HG03103 (cell line): ENCODE data around the gene TRAF3IP3.
"Not testable (repeated sequence)": the region's sequence is repeated elsewhere in the genome, so short reads cannot be mapped to it uniquely, and the experiment has no call there.

Source experiments
- ATAC-seq: cut with Tn5 transposase; IDR thresholded peaks from one replicate; pipeline ENCODE4 v1.9.1; 2021; ENCODE audit warnings: low read depth; ENCODE audit not compliant: unreplicated experiment

Gene TRAF3IP3

GRCh38 chr1:209791920-209792319, 36.1 kb downstream of the TRAF3IP3 start:
- ATAC-seq, result no peak

GRCh38 chr1:209793711-209794110, 37.9 kb downstream of the TRAF3IP3 start:
- not testable (repeated sequence) for ATAC-seq

GRCh38 chr1:209797978-209798639, 42.3 kb downstream of the TRAF3IP3 start:
- ATAC-seq, result no peak

- no peak for ATAC-seq
These were observed 45.4 kb downstream of the TRAF3IP3 start for GRCh38 chr1:209800984-209801834.

- ATAC-seq, result no peak
These were observed 46.4 kb downstream of the TRAF3IP3 start for GRCh38 chr1:209802117-209802779.

- ATAC-seq, result no peak
These were observed 46.9 kb downstream of the TRAF3IP3 start for GRCh38 chr1:209802780-209803152.

GRCh38 chr1:209803568-209803967, 47.7 kb downstream of the TRAF3IP3 start:
- ATAC-seq, result no peak

GRCh38 chr1:209805341-209805781, 49.5 kb downstream of the TRAF3IP3 start:
- no peak for ATAC-seq

GRCh38 chr1:209805875-209806760, 50.3 kb downstream of the TRAF3IP3 start, which contains the start of gene IRF6:
Gene IRF6, minus strand, starts transcription at chr1:209806142. Its CDS starts 4,729 bp downstream, at chr1:209801413.
- ATAC-seq, result peak; percentile 90

GRCh38 chr1:209807509-209807908, 51.7 kb downstream of the TRAF3IP3 start:
- no peak for ATAC-seq

- no peak for ATAC-seq
These were observed 52.3 kb downstream of the TRAF3IP3 start for GRCh38 chr1:209808059-209808581.

- no peak for ATAC-seq
These were observed 53.8 kb downstream of the TRAF3IP3 start for GRCh38 chr1:209809611-209810010.

GRCh38 chr1:209810783-209811182, 54.9 kb downstream of the TRAF3IP3 start:
- ATAC-seq, result no peak

- no peak for ATAC-seq
These were observed 58.0 kb downstream of the TRAF3IP3 start for GRCh38 chr1:209813902-209814301.

GRCh38 chr1:209815490-209815889, 59.6 kb downstream of the TRAF3IP3 start:
- no peak for ATAC-seq

- no peak for ATAC-seq
These were observed 60.1 kb downstream of the TRAF3IP3 start for GRCh38 chr1:209815931-209816341.

- ATAC-seq, result no peak
These were observed 61.1 kb downstream of the TRAF3IP3 start for GRCh38 chr1:209816923-209817322.

- no peak for ATAC-seq
These were observed 61.8 kb downstream of the TRAF3IP3 start for GRCh38 chr1:209817691-209818090.

- ATAC-seq, result no peak
These were observed 63.2 kb downstream of the TRAF3IP3 start for GRCh38 chr1:209819058-209819457.

- no peak for ATAC-seq
These were observed 65.1 kb downstream of the TRAF3IP3 start for GRCh38 chr1:209820986-209821385.
